GDM1 (cell line): ENCODE measurements around the gene FMNL2.

Experiments used
- DNase-seq: peaks from one replicate; lab custom pipeline; 2025; lab: John Stamatoyannopoulos, UW

Gene FMNL2

DNA sequence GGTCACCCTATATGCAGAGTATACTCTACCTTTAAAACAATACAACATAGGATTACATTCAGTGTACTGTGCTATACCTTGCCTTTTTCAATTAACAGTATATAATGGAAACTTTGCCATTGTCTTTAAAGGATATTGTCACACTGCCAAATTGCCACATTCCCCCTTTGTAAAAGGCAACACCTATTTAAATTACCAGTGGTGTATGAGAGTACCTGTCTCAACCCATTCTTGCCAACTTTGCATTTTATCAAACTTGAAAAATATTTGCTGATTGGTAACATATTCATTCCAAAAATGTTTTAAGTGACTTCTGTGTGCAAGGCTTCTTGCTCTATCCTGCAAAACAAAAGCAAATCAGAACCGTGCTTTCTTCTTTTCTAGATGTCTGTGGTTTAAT lies 92.9 kb downstream of the FMNL2 start:
- no peak for DNase-seq

- no peak for DNase-seq
Observed at GRCh38 chr2:152428800-152429582, 94.0 kb downstream of the FMNL2 start.

DNA sequence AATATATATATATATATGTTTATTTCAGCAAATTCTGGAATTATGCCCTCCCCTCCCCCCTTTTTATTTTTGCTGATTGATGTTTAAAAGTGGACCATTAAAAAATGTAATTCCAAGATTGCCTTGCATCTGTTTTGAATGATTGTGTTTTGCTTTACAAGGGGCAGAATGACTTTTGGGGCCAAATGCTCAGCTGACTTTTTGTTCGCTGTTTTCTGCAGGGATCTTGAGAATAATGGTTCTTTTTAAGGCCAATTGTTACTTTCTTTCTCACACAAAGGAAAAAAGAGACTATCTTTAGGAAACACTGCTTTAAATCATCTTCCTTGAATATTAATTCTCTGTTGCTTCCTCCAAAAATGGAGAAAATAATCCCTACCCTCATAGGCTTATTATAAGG lies 95.9 kb downstream of the FMNL2 start:
- no peak for DNase-seq

DNA sequence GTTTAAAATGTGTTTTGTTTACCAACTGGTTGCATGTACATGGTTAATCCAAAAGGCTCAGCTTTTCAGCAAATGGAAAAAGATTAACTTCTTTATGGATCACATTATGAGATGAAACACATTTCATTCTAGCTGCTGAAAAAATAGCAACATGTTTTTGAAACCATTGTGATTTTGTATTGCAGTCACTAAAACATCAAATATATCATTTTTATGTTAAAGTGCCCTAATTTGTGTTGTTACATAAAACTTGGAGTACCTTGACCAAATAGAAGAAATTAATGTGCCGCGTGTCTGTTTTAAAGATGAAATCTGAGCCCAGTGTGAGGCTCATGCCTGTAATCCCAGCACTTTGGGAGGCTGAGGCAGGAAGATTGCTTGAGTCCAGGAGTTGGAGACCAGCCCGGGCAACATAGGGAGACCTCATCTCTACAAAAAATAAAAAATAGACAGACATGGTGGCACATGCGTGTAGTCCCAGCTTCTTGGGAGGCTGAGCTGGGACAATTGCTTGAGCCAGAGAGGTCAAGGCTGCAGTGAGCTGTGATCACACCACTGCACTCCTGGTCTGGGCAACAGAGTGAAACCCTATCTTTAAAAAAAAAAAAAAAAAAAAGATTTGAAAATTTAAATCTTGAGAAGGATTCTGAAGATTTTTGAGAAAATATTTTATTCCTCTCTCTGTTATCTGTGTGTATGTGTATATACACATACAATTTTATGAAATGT lies 96.6 kb downstream of the FMNL2 start:
- DNase-seq, result no peak

GRCh38 chr2:152432206-152432653 lies 97.3 kb downstream of the FMNL2 start:
- no peak for DNase-seq

DNA sequence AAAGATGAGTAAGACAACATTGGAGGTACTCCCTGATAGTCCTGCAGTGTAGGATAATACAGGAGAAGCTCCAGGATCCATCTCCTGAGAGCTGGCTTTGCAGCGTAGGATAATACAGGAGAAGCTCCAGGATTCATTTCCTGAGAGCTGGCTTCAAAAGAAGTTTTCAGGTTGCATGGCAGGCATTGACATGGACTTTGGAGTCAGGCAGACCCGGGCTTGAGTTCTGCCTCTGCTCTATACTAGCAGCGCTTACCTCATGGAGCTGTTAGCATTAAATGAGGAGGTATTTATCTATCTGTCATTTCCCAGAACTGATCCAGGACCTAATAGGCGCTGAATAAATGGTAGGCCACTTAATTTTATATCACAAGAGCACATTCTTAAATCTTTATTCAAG lies 97.8 kb downstream of the FMNL2 start:
- no peak for DNase-seq

DNA sequence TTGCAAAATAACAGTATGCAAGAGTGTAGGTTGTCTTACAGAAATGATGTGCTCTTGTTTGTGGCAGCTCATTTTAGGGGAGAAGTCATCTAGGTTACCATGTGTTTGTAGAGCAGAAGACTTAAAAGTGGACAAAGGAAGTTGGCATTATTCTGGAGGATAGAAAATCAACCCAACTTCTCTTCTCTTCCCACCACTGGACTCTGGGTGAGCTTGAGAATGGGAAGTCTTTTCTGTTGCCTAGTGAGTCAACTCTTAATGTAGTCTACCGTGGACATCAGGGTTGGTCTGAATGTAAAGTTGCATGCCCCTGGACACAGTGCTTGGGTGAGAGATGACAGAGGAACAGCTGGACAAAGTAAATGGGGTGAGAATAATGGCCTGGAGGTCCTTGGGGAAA lies 98.3 kb downstream of the FMNL2 start:
- no peak for DNase-seq

DNA sequence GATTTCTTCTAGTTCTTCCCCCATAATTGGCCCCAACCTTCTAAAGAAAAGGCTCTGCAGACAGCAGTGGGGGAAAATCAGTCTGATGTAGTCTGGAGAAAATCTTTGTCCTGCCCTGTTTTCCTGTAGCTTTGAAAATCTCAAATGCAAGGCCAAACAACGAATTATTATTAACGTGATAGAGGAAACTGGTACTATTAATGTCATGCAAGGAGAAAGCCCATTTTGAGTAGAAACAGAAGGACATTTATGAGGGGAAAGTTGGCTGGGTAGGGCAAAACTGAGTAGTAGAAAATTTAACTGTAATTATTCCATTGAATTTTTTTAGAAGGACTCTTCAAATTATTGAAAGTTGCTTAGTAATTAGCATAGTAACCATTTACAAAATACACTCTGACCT lies 98.8 kb downstream of the FMNL2 start:
- no peak for DNase-seq

- no peak for DNase-seq
Observed at GRCh38 chr2:152434395-152435182, 99.6 kb downstream of the FMNL2 start.

DNA sequence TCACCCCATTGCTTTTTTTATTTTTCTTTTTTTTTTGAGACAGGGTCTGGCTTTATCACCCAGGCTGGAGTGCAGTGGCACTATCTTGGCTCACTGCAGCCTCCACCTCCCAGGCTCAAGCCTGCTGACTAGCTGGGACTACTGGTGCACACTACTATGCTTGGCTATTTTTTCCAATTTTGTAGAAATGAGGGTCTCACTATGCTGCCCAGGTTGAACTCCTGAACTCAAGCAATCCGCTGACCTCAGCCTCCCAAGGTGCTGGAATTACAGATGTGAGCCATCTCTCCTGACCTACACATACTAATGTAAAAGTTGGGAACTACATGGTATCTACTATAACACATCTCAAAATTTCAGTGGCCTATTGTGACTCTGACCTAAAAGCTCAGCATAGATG lies 101.2 kb downstream of the FMNL2 start:
- DNase-seq, result no peak

- DNase-seq, result no peak
Observed at GRCh38 chr2:152437276-152438108, 102.5 kb downstream of the FMNL2 start.

GRCh38 chr2:152440049-152440448 lies 105.1 kb downstream of the FMNL2 start:
- no peak for DNase-seq

DNA sequence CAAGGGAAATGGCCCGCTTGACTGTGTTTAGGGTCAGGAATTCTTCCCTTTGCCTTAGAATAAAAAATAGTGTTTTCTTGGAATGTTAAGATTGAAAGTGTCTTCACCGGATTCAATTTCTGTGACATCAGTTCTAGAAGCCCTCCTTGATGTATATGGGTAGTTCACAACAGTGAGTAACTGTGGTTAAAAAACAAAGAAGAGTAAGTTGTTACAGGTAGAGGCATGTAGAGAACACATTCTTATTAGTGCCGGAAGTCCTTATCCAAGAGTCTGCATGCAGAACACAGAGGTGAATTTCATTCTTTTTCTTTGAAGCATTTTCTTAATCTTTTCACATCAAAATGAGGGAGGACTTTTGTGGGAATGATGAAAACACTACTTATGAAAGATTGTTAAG lies 105.5 kb downstream of the FMNL2 start:
- no peak for DNase-seq

- DNase-seq, result no peak
Observed at GRCh38 chr2:152441961-152442360, 107.0 kb downstream of the FMNL2 start.

GRCh38 chr2:152443771-152444170 lies 108.8 kb downstream of the FMNL2 start:
- DNase-seq, result no peak

- no peak for DNase-seq
Observed at GRCh38 chr2:152444448-152444847, 109.5 kb downstream of the FMNL2 start.

- no peak for DNase-seq
Observed at GRCh38 chr2:152445375-152445774, 110.4 kb downstream of the FMNL2 start.

DNA sequence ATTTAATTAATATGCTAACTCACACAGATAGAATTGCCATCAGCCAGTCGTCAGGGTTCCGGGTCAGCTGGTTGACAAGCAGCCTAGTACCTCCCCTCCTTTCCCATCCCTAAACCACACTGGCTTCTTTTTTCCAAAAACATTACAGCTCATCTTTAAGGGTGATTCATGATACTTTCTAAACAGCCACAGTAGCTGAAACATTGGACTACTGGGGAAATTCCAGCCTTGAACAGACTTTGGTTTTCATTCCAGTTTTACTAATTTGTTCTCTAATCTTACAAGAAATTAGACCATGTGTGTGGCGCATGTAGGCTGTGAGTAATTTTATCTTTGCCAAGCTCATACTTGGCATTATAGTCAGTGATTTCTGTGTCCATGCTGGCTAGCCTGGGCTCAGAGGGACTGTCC lies 110.8 kb downstream of the FMNL2 start:
- DNase-seq, result no peak

DNA sequence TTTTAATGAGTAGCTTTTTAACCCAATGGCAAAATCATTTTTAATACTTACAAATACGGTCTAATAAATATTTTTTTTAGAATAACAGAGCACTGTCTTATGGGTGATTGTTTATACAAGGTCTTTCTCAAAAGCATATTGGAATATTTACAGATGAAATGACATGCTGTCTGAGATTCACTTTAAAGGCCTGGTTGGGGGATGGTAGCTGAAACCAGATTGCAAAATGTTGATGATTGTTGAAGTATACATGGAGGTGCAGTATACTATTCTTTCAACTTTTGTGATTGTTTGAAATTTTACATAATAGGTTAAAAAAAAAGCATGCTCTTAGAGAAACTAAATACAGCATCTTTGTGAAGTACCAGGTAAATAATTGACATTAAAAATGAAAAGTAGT lies 111.2 kb downstream of the FMNL2 start:
- no peak for DNase-seq

DNA sequence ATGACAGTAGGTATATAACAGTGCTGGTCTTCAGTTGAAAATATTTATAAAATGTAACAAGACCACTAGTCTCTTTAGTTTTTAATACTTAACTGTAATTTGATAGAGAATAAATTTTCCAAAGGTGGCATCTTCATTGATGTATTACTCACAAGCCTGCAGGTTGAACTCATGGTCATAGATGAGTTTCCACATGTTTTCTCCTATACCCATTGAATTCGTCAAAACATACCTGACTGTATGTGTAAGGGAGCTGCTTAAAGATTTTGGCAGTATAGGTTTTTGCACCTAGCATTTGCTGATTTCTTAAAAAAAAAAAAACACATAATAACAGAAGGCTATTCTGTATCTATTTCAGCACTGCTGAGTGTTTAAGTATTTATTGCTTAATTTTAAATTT lies 112.9 kb downstream of the FMNL2 start:
- DNase-seq, result no peak

DNA sequence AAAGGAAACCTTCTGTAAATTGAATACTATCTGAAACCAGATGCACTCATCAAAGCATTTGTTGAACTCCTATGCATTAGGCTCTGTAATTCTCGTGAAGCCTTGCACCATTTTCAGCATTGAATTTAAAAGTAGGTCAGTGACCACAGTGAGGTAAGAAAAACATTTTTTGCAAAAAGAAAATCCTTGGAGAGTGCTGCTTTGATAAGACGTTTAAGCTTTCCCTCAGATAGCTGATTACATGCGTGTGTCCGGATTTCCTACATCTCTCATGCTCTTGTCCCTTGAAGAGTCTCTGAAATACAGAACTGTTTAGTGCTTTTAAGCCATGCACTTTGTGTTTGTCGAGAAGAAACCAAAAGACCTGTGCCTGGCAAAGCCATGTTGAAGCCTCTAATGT lies 113.6 kb downstream of the FMNL2 start:
- DNase-seq, result no peak

- DNase-seq, result no peak
Observed at GRCh38 chr2:152449578-152449977, 114.6 kb downstream of the FMNL2 start.
